D341Med (cell line): ENCODE data around the gene SUCO.
"Not testable (repeated sequence)": the region's sequence is repeated elsewhere in the genome, so short reads cannot be mapped to it uniquely, and the experiment has no call there.

ENCODE experiments used
- DNase-seq: peaks from one replicate; pipeline ENCODE4 v3.0.0; 2012; ENCODE audit warnings: low spot score

The SUCO gene

GRCh38 chr1:172566196-172566997 is 33.4 kb downstream of the SUCO start:
- no peak for DNase-seq

DNA sequence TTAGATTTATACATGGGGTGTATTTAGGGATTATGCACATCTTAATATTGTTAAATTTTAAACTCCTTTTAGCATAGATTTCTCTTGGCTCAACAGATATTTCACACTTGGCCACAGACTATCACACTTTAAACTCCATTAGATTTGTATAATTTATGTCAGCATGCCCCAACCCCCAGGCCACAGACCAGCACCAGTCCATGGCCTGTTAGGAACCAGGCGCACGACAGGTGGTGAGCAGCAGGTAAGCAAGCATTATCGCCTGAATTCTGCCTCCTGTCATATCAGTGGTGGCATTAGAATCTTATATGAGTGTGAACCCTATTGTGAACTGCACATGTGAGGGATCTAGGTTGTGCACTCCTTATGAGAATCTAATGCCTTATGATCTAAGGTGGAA is 34.8 kb downstream of the SUCO start:
- no peak for DNase-seq

DNA sequence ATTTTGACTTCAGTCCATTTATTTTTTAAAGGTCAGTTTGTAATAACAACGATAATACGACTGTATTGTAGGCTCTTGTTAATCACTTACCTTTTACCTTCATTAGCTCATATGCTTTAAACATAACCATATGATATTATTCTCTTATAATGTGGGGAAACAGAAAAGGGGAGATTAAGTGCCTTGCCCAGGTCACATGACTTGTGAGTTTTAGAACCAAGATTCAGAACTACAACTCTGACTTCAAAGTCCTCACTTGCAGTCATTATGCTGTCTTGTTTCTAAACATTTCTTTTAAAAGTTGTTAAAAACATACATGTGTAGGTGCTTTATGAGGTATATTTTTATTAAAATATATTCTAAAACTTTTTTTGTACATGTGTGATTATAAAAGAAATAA is 41.1 kb downstream of the SUCO start:
- no peak for DNase-seq

DNA sequence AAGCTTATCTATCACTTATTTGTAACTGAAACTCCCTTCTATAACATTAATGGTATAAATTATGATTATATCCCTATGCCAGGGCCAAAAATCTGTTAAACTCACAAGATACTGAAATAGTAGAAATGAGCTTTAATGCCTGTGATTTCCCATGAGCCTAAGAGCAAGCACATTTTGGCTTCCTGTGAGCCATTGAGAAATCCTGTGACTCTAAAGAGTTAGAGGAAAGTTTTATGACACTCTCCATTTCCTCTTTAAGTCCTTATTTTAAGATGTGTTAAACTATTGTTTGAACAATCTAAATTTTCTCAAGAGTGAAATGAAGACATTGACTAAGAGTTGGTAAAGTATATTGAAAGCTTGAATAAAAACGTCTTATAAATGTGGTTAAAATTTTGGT is 45.6 kb downstream of the SUCO start:
- DNase-seq, result no peak

GRCh38 chr1:172581273-172581672 is 48.3 kb downstream of the SUCO start:
- no peak for DNase-seq

- no peak for DNase-seq
These were observed 48.8 kb downstream of the SUCO start for GRCh38 chr1:172581779-172582178.

DNA sequence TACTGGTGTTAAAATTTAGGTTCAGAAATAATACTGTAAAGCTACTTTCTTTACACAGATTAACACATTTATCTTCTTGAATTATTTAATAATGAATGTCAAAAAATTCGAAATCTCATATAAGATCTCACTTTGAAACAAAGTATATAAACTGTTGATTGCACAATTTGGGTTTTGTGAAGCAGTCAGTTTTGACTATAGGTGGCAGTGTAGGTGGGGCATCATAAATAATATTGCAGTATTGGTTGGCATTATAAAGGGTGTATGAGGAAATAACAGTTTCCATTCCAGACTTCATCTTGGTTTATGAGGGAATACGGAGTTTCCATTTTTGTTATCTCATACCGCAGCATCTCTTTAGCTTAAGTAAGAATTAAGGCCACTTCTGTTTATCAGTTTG is 49.9 kb downstream of the SUCO start:
- DNase-seq, result no peak

GRCh38 chr1:172585348-172585747 is 52.4 kb downstream of the SUCO start:
- DNase-seq, result no peak

DNA sequence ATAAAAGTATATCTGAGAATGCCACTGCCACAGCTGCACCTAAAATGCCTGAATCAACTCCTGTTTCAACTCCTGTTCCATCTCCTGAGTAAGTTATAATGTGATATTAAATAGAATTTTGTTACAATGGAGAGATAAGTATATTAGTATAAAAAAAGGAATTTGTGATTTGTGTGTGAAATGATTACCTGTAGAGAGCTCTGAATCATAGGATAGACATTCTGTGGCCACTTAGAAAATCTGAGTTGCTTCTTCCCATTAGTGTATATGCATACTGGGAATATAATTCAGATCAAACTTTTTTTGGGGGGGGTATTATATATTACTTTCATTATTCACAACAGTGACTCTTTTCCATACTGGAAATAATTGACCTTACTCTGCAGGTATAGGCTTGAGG is 52.9 kb downstream of the SUCO start:
- DNase-seq, result no peak

DNA sequence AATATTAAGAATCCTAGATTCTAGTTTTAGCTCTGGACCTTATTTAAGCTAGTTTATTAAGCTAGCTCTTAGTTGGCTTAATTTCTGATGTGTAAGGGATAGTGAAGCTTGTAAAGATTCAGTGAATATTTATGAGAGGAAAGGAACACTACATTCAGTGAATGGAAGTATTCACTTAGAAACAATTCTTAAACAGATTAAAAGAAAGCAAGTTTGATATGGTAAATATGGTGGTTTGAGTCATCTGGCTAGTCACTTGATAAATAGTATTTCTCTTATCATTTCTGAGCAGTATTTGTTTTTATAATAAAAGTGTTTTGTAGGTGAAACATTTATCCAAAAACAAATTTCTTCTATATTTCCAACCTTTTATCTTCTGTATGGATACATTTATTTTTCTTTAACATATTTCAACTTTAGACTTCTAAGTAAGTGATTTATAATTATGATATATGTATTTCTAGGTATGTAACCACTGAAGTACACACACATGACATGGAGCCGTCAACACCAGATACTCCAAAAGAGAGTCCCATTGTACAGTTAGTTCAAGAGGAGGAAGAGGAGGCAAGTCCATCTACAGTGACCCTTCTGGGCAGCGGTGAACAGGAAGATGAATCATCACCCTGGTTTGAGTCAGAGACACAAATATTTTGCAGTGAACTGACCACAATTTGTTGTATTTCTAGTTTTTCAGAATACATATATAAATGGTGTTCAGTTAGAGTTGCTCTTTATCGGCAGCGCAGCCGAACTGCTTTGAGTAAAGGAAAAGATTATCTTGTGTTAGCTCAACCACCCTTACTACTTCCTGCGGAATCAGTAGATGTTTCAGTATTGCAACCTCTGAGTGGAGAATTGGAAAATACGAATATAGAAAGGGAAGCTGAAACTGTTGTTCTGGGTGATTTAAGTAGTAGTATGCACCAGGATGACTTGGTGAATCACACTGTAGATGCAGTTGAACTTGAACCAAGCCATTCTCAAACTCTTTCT is 55.6 kb downstream of the SUCO start:
- no peak for DNase-seq

- no peak for DNase-seq
These were observed 56.6 kb downstream of the SUCO start for GRCh38 chr1:172589553-172589952.

- DNase-seq, result not testable (repeated sequence)
These were observed 58.5 kb downstream of the SUCO start for GRCh38 chr1:172591429-172591828.

GRCh38 chr1:172595066-172595465 is 62.1 kb downstream of the SUCO start:
- DNase-seq, result not testable (repeated sequence)

- not testable (repeated sequence) for DNase-seq
These were observed 63.8 kb downstream of the SUCO start for GRCh38 chr1:172596782-172597181.

- no peak for DNase-seq
These were observed 67.0 kb downstream of the SUCO start for GRCh38 chr1:172599912-172600311.

GRCh38 chr1:172600615-172601014 is 67.7 kb downstream of the SUCO start:
- DNase-seq, result no peak

- DNase-seq, result no peak
These were observed 68.2 kb downstream of the SUCO start for GRCh38 chr1:172601046-172601630.

- no peak for DNase-seq
These were observed 69.8 kb downstream of the SUCO start for GRCh38 chr1:172602706-172603105.

DNA sequence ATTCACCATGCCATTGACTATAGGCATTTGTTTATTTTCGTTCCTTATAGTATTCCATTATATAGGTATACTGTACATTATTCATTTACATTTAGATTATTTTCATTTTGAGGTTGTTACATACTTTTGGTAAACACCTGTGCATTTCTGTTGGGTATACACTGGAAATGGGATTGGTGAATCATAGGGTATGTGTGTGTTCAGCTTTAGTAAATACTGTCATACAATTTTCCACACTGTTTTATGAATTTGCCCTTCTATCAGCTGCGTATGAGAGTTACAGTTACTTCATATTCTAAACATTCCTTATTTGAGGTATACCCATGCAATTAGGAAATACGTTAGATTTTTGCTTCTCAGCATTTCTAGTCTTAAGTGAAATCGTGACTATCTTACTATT is 70.9 kb downstream of the SUCO start:
- DNase-seq, result no peak

DNA sequence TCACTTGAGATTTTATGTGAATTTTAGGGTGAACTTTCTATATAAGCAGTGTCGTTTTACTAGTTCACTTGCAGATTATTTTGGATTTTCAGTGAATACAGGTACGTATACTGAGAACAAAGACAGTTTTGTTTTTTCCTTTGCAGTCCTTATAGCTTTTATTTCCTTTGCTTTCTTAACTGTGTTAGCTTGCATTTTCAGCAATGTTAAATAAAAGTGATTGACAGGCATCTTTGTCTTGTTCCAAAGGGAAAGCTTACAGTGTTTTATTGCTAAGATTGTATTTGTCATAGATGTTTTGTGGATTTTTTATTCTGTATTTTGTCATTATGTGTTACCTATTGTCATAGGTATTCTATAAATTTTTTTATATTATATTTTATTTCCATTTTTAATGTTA is 72.7 kb downstream of the SUCO start:
- no peak for DNase-seq

GRCh38 chr1:172607145-172607544 is 74.2 kb downstream of the SUCO start:
- no peak for DNase-seq

DNA sequence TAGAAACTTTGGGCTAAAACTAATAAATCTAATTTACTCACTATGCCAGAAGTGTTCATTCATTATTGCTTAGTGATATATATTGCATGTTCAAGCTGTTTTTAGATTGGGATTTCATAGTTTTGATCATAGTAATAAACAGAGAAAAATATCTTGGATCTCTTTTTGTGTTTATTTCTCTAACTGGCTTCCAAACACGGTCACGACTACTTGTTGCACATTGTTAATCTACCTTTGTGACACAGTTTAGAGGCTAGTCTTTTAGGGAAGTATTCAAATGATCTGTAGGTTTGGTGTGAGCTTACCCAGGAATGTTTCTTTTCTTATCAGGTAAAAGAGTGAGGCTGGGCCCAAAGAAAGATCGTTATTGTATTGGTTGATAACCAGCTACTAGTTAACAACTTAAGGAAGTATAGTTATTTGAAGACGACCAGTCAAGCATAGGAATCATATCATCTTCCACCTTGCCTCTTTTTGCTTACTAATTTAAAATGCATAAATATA is 75.2 kb downstream of the SUCO start:
- no peak for DNase-seq
